Panc1 (cell line): ENCODE data around the gene ASF1B. TPM values are rescaled to one million over a fixed set of nuclear protein-coding genes. Genes with fewer than 3 reads are reported as not detected.

Experiments
- ATAC-seq: fragments of 200-7000 bp; cut with Tn5 transposase; 2 replicates; pipeline ENCODE4 v1.9.1; 2020; ENCODE audit warnings: mild to moderate bottlenecking, moderate library complexity
- BruUV-seq: library from RNA; stranded (reverse); fragments of 400-500 nt; replicated peaks from 2 replicates; lab custom pipeline; 2021; lab: Mats Ljungman, UMichigan
- CTCF ChIA-PET: fragments of 300-600 bp; sonication (Branson Sonifier 250); formaldehyde crosslinking; loops from one replicate; lab custom pipeline; 2022; ENCODE audit warnings: antibody characterized with exemption; lab: Charles Lee
- POLR2A ChIA-PET: fragments of 300-600 bp; sonication (Branson Sonifier 250); formaldehyde crosslinking; loops from one replicate; lab custom pipeline; 2022; ENCODE audit warnings: antibody characterized with exemption; lab: Charles Lee
- DNase-seq: peaks from one replicate; pipeline ENCODE4 v3.0.0-alpha.2; 2010; ENCODE audit warnings: low read depth, low spot score
- H3K27ac ChIP-seq: 2 replicates; pipeline ENCODE4 v1.5.1; 2011; ENCODE audit warnings: mild to moderate bottlenecking, low read length, inconsistent platforms
- H3K27me3 ChIP-seq: fragments of 200-500 bp; sonication (Bioruptor generic); 2 replicates; pipeline ENCODE4 v1.6.0; 2014; ENCODE audit warnings: low read length, inconsistent platforms; ENCODE audit not compliant: control insufficient read depth, insufficient read depth
- H3K36me3 ChIP-seq: fragments of 200-500 bp; sonication (Bioruptor generic); 2 replicates; pipeline ENCODE4 v1.5.1; 2014; ENCODE audit warnings: inconsistent platforms, mild to moderate bottlenecking, low read length, moderate library complexity; ENCODE audit not compliant: control insufficient read depth, insufficient read depth
- H3K4me1 ChIP-seq: 2 replicates; pipeline ENCODE4 v1.5.1; 2011; ENCODE audit warnings: inconsistent platforms, mild to moderate bottlenecking, low read length, moderate library complexity; ENCODE audit not compliant: control insufficient read depth, insufficient read depth
- H3K4me3 ChIP-seq, 2 experiments: 2 replicates each; pipeline ENCODE4 v1.5.1; 2011 to 2012; ENCODE audit warnings: low read depth in 2 of 2, low read length in 2 of 2, mild to moderate bottlenecking in 2 of 2, inconsistent platforms in 1 of 2, moderate library complexity in 1 of 2
- H3K9me3 ChIP-seq: fragments of 200-500 bp; sonication (Bioruptor generic); 2 replicates; pipeline ENCODE4 v1.5.1; 2014; ENCODE audit warnings: low read depth, mild to moderate bottlenecking, inconsistent platforms, low read length, moderate library complexity; ENCODE audit not compliant: control insufficient read depth, insufficient read depth
- POLR2AphosphoS5 ChIP-seq: IDR thresholded peaks from 2 replicates; pipeline ENCODE4 v1.6.1; 2012; ENCODE audit warnings: mild to moderate bottlenecking, low read depth, low read length, moderate library complexity
- SIN3A ChIP-seq: IDR thresholded peaks from 2 replicates; pipeline ENCODE4 v1.6.1; 2012; ENCODE audit warnings: low read depth, mild to moderate bottlenecking, low read length, moderate library complexity, borderline replicate concordance; ENCODE audit not compliant: insufficient read depth
- TCF7L2 ChIP-seq: IDR thresholded peaks from 2 replicates; pipeline ENCODE4 v1.6.1; 2011; ENCODE audit warnings: mild to moderate bottlenecking, low read depth, low read length, inconsistent platforms
- in situ Hi-C: cut with HindIII; loops from 2 replicates; pipeline ENCODE4 v1.10.0; 2016; ENCODE audit warnings: low sequenced_read_pairs, low pct_unique_long_range_greater_than_20kb
- intact Hi-C: fragments of 100-400 bp; cut with micrococcal nuclease; formaldehyde crosslinking; loops from one replicate; pipeline ENCODE4 v1.10.0; 2022; ENCODE audit not compliant: unreplicated experiment
- total RNA-seq: library from RNA; stranded (reverse); gene quantifications from one replicate; pipeline ENCODE4 v1.2.1, GENCODE V29; 2021; ENCODE audit not compliant: unreplicated experiment
- TF ChIP-seq, protein P1 (sequence below): fragments of 450-650 bp; IDR thresholded peaks from 2 replicates; pipeline ENCODE4 v1.5.1; 2017; ENCODE audit warnings: mild to moderate bottlenecking
- TF ChIP-seq, protein P2 (sequence below), 2 experiments: IDR thresholded peaks; 2 replicates each; pipeline ENCODE4 v1.6.1; 2011 to 2012; ENCODE audit warnings: low read depth in 2 of 2, control low read depth in 1 of 2, low read length in 1 of 2, mild to moderate bottlenecking in 1 of 2, moderate library complexity in 1 of 2; ENCODE audit not compliant: insufficient read depth in 1 of 2

Gene ASF1B
- total RNA-seq, 1 experiment from 2014 or later, result 35.4 TPM

DNA sequence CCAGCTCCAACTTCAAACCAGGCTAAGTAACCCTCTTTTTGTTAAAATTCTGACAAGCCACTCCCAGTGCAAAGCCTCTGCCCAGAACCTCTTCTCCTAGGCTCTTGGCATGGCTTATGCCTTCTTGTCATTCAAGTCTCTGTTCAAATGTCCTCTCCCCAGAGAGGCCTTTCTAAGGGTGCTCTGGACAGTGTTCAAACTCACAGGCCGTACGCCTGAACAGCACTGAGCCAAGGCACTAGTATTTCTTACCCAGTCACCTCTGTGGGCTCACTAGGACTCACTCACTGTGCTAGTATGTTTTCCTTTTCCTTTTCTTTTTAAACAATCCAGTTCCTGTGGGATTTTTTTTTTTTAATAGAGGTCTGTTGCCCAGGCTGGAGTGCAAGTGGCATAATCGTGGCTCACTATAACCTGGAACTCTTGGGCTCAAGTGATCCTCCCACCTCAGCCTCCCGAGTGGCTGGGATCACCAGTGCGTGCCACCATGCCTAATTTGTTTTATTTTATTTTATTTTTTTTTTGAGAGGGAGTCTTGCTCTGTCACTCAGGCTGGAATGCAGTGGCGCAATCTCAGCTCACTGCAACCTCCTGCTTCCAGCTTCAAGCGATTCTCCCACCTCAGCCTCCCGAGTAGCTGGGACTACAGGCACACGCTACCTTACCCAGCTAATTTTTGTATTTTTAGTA lies 2.3 kb upstream of the ASF1B start:
- DNase-seq (no peak), ATAC-seq (no peak)
- intact Hi-C loops (no loop called here), in situ Hi-C loops (no loop called here)
- ChIA-PET POLR2A (interaction anchor here (0.6 kb wide), 1 partner anchor 384 kb away, joined by 10 read pairs; no protein-coding TSS in a partner anchor), CTCF (no interaction called here)
- peak overlapping the region; percentile 81 for H3K27ac ChIP-seq
- H3K36me3 ChIP-seq, result peaks cover 6% of the 10 kb centered on the region; the same call in 1 of the 2 replicates
- H3K9me3 ChIP-seq, result no peaks in the 10 kb centered on the region
- no TSS peak for BruUV-seq
- H3K27me3 ChIP-seq, result no peaks in the 10 kb centered on the region
- TF ChIP-seq TCF7L2 (no peak), SIN3A (no peak), POLR2AphosphoS5 (no peak)
- TF ChIP-seq, protein P1, sequence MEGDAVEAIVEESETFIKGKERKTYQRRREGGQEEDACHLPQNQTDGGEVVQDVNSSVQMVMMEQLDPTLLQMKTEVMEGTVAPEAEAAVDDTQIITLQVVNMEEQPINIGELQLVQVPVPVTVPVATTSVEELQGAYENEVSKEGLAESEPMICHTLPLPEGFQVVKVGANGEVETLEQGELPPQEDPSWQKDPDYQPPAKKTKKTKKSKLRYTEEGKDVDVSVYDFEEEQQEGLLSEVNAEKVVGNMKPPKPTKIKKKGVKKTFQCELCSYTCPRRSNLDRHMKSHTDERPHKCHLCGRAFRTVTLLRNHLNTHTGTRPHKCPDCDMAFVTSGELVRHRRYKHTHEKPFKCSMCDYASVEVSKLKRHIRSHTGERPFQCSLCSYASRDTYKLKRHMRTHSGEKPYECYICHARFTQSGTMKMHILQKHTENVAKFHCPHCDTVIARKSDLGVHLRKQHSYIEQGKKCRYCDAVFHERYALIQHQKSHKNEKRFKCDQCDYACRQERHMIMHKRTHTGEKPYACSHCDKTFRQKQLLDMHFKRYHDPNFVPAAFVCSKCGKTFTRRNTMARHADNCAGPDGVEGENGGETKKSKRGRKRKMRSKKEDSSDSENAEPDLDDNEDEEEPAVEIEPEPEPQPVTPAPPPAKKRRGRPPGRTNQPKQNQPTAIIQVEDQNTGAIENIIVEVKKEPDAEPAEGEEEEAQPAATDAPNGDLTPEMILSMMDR, result no peak
- TF ChIP-seq, protein P2, sequence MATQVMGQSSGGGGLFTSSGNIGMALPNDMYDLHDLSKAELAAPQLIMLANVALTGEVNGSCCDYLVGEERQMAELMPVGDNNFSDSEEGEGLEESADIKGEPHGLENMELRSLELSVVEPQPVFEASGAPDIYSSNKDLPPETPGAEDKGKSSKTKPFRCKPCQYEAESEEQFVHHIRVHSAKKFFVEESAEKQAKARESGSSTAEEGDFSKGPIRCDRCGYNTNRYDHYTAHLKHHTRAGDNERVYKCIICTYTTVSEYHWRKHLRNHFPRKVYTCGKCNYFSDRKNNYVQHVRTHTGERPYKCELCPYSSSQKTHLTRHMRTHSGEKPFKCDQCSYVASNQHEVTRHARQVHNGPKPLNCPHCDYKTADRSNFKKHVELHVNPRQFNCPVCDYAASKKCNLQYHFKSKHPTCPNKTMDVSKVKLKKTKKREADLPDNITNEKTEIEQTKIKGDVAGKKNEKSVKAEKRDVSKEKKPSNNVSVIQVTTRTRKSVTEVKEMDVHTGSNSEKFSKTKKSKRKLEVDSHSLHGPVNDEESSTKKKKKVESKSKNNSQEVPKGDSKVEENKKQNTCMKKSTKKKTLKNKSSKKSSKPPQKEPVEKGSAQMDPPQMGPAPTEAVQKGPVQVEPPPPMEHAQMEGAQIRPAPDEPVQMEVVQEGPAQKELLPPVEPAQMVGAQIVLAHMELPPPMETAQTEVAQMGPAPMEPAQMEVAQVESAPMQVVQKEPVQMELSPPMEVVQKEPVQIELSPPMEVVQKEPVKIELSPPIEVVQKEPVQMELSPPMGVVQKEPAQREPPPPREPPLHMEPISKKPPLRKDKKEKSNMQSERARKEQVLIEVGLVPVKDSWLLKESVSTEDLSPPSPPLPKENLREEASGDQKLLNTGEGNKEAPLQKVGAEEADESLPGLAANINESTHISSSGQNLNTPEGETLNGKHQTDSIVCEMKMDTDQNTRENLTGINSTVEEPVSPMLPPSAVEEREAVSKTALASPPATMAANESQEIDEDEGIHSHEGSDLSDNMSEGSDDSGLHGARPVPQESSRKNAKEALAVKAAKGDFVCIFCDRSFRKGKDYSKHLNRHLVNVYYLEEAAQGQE (IDR thresholded peaks at IDR 0.05; ENCODE audit: insufficient read depth in 1 of 2, low read depth in 2 of 2, low read length in 1 of 2), result no peak
- no peak overlapping the region for H3K4me3 ChIP-seq
- peaks cover 8% of the 10 kb centered on the region; the same call in 1 of the 2 replicates for H3K4me1 ChIP-seq

DNA sequence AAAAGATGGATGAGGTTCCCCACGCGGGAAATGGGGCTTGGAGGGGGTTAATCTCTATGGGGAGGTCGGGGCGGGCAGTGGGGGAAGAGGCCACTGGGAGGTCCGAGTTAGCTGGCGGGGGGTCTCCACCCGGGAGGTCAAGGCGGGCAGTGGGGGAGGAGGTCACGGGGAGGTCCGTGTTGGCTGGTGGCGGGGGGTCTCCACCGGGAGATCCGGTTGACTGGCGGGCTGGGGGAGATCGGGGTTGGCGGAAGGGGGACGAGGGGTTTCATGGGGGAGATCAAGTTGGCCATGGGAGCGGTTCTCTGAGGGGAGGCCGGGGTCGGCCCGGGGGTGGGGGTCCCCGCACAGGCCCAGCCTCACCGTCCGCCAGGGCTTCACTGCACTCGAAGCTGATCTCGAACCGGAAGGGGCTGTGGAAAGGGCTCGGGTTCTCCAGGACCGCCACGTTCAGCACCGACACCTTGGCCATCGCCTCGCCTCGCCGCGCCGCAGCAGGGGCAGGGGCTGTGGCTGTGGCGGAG lies 342 bp downstream of the ASF1B start:
- Histone ChIP-seq H3K27ac (peak overlapping the region; percentile 78), H3K4me1 (peaks cover 8% of the 10 kb centered on the region; the same call in 1 of the 2 replicates), H3K9me3 (no peaks in the 10 kb centered on the region), H3K4me3 (peak overlapping the region; percentile 62 to 64), H3K36me3 (peaks cover 6% of the 10 kb centered on the region; the same call in 1 of the 2 replicates), H3K27me3 (no peaks in the 10 kb centered on the region)
- CTCF ChIA-PET, result interaction anchor here (0.6 to 1.8 kb wide), 6 partner anchors 12 to 343 kb away, joined by 3 to 6 read pairs (median 5); no protein-coding TSS in a partner anchor
- intact Hi-C loops (no loop called here), in situ Hi-C loops (no loop called here)
- POLR2A ChIA-PET, result interaction anchor here (0.5 kb wide), 2 partner anchors 12 to 214 kb away, joined by 3 to 12 read pairs; no protein-coding TSS in a partner anchor
- DNase-seq, result no peak
- no peak; the same call in 1 of the 2 replicates for ATAC-seq
- TF ChIP-seq, protein P1, result no peak
- no peak for TF ChIP-seq SIN3A
- TF ChIP-seq TCF7L2, result no peak
- TF ChIP-seq, protein P2 (IDR thresholded peaks at IDR 0.05; ENCODE audit: insufficient read depth in 1 of 2, low read depth in 2 of 2, low read length in 1 of 2), result no peak
- no peak; the same call in 1 of the 2 replicates for TF ChIP-seq POLR2AphosphoS5
- BruUV-seq, result no TSS peak
